H1 (cell line): ENCODE data around the gene TMEM132A. TPM values are rescaled to one million over a fixed set of nuclear protein-coding genes. Genes with fewer than 3 reads are reported as not detected.
"Not testable (repeated sequence)": the region's sequence is repeated elsewhere in the genome, so short reads cannot be mapped to it uniquely, and the experiment has no call there.

Experiments
- CTCF ChIA-PET: fragments of 300-600 bp; sonication (Branson Sonifier 250); formaldehyde crosslinking; loops from one replicate; lab custom pipeline; 2021; ENCODE audit not compliant: partially characterized antibody; lab: Charles Lee
- POLR2A ChIA-PET: fragments of 300-600 bp; sonication (Branson Sonifier 250); formaldehyde crosslinking; loops from one replicate; lab custom pipeline; 2021; ENCODE audit warnings: inconsistent platforms; ENCODE audit not compliant: partially characterized antibody; lab: Charles Lee
- DNase-seq, 2 experiments: peaks; one replicate each; pipeline versions ENCODE4 v3.0.0 to v3.0.0-alpha.2; 2010 to 2022; ENCODE audit warnings: low spot score in 2 of 2, low read depth in 1 of 2, mixed read lengths in 1 of 2
- FAIRE-seq: peaks from 2 replicates; lab custom pipeline; 2011; peaks lifted over from hg19 to GRCh38; lab: Jason Lieb, UNC
- H2AFZ ChIP-seq: 2 replicates; pipeline ENCODE4 v1.8.1; 2012; ENCODE audit warnings: low read length, inconsistent platforms
- H2AK5ac ChIP-seq: 2 replicates; pipeline ENCODE4 v1.6.1; 2013; ENCODE audit warnings: low read depth, low read length
- H2BK120ac ChIP-seq: replicated peaks from 2 replicates; pipeline ENCODE3; 2013; ENCODE audit warnings: low read depth, low read length, inconsistent platforms
- H2BK12ac ChIP-seq: 2 replicates; pipeline ENCODE4 v1.6.1; 2013; ENCODE audit warnings: low read depth, low read length
- H2BK15ac ChIP-seq: 2 replicates; pipeline ENCODE4 v1.6.1; 2013; ENCODE audit warnings: low read length
- H2BK20ac ChIP-seq: 2 replicates; pipeline ENCODE4 v1.6.1; 2013; ENCODE audit warnings: low read length
- H2BK5ac ChIP-seq: 2 replicates; pipeline ENCODE4 v1.6.1; 2013; ENCODE audit warnings: low read depth, low read length
- H3K14ac ChIP-seq: 2 replicates; pipeline ENCODE4 v1.6.1; 2013; ENCODE audit warnings: inconsistent platforms; ENCODE audit not compliant: insufficient read length
- H3K18ac ChIP-seq: 2 replicates; pipeline ENCODE4 v1.6.1; 2013; ENCODE audit warnings: low read length; ENCODE audit errors: extremely low read depth
- H3K23ac ChIP-seq: 2 replicates; pipeline ENCODE4 v1.6.1; 2013; ENCODE audit warnings: inconsistent platforms; ENCODE audit not compliant: insufficient read length
- H3K23me2 ChIP-seq: 2 replicates; pipeline ENCODE4 v1.6.1; 2013; ENCODE audit warnings: low read depth, low read length
- H3K27ac ChIP-seq: 2 replicates; pipeline ENCODE4 v1.6.1; 2011; ENCODE audit warnings: low read depth, low read length, inconsistent platforms
- H3K27me3 ChIP-seq, 4 experiments: replicated peaks in 1 of 4; 1 replicate in 1 of 4; 2 replicates in 3 of 4; pipeline versions ENCODE4 v1.6.1 to v1.8.1; 2011 to 2013; ENCODE audit warnings: low read length in 3 of 4, mild to moderate bottlenecking in 3 of 4, inconsistent platforms in 2 of 4, mixed read lengths in 2 of 4, moderate library complexity in 1 of 4; ENCODE audit not compliant: control insufficient read depth in 3 of 4, insufficient read depth in 3 of 4; ENCODE audit errors: extremely low read depth in 1 of 4
- H3K36me3 ChIP-seq, 4 experiments: 2 replicates each; pipeline versions ENCODE4 v1.6.1 to v1.8.1; 2011 to 2013; ENCODE audit warnings: mild to moderate bottlenecking in 4 of 4, low read length in 3 of 4, moderate library complexity in 2 of 4, control low read depth in 1 of 4, inconsistent platforms in 1 of 4; ENCODE audit not compliant: insufficient read depth in 4 of 4, control insufficient read depth in 2 of 4
- H3K4ac ChIP-seq: replicated peaks from 2 replicates; pipeline ENCODE3; 2013; ENCODE audit warnings: low read length, low read depth, mixed read lengths, inconsistent platforms; ENCODE audit not compliant: insufficient read length
- H3K4me1 ChIP-seq, 4 experiments: replicated peaks in 1 of 4; 1 replicate in 1 of 4; 2 replicates in 3 of 4; pipeline versions ENCODE4 v1.6.1 to v1.8.1; 2011 to 2013; ENCODE audit warnings: low read length in 3 of 4, inconsistent platforms in 2 of 4, mixed read lengths in 1 of 4; ENCODE audit not compliant: insufficient read depth in 4 of 4, control insufficient read depth in 3 of 4
- H3K4me2 ChIP-seq, 2 experiments: 2 replicates each; pipeline versions ENCODE4 v1.6.1 to v1.8.1; 2011 to 2013; ENCODE audit warnings: low read depth in 2 of 2, low read length in 2 of 2, control low read depth in 1 of 2, inconsistent platforms in 1 of 2, mild to moderate bottlenecking in 1 of 2; ENCODE audit not compliant: insufficient read depth in 1 of 2
- H3K4me3 ChIP-seq, 4 experiments: fragments of 200-600, 300-600 bp in 1 of 4; sonication (generic), shearing (Covaris generic), sonication (Bioruptor Twin) in 1 of 4; 2 replicates each; pipeline versions ENCODE4 v1.5.1 to v1.8.1; 2011 to 2016; ENCODE audit warnings: low read length in 4 of 4, low read depth in 3 of 4, control low read depth in 2 of 4, inconsistent platforms in 2 of 4, mild to moderate bottlenecking in 2 of 4, mixed read lengths in 1 of 4, moderate library complexity in 1 of 4; ENCODE audit not compliant: insufficient read depth in 2 of 4; ENCODE audit errors: extremely low read depth in 1 of 4
- H3K56ac ChIP-seq: replicated peaks from 2 replicates; pipeline ENCODE3; 2013; ENCODE audit warnings: low read depth, mild to moderate bottlenecking, mixed read lengths, low read length, inconsistent platforms; ENCODE audit not compliant: insufficient read length
- H3K79me1 ChIP-seq: 2 replicates; pipeline ENCODE4 v1.6.1; 2013; ENCODE audit warnings: low read depth, low read length, control low read depth
- H3K79me2 ChIP-seq, 2 experiments: 2 replicates each; pipeline versions ENCODE4 v1.6.1 to v1.8.1; 2012 to 2013; ENCODE audit warnings: low read length in 2 of 2, mild to moderate bottlenecking in 2 of 2, inconsistent platforms in 1 of 2; ENCODE audit not compliant: insufficient read depth in 2 of 2, control insufficient read depth in 1 of 2
- H3K9ac ChIP-seq, 4 experiments: replicated peaks in 1 of 4; 1 replicate in 1 of 4; 2 replicates in 3 of 4; pipeline versions ENCODE4 v1.6.1 to v1.8.1; 2011 to 2013; ENCODE audit warnings: low read depth in 3 of 4, low read length in 3 of 4, control low read depth in 2 of 4, mild to moderate bottlenecking in 2 of 4, moderate library complexity in 2 of 4, inconsistent platforms in 1 of 4; ENCODE audit errors: extremely low read depth in 1 of 4
- H3K9me3 ChIP-seq, 2 experiments: 2 replicates each; pipeline versions ENCODE4 v1.6.1 to v1.8.1; 2012 to 2013; ENCODE audit warnings: mild to moderate bottlenecking in 2 of 2, moderate library complexity in 2 of 2, control low read depth in 1 of 2, inconsistent platforms in 1 of 2, low read depth in 1 of 2, low read length in 1 of 2, mixed read lengths in 1 of 2; ENCODE audit not compliant: insufficient read depth in 2 of 2
- H4K20me1 ChIP-seq, 2 experiments: replicated peaks in 1 of 2; 2 replicates each; pipeline versions ENCODE3 to v1.8.1; 2011 to 2013; ENCODE audit warnings: inconsistent platforms in 2 of 2, low read length in 2 of 2, mild to moderate bottlenecking in 1 of 2; ENCODE audit not compliant: insufficient read depth in 2 of 2, control insufficient read depth in 1 of 2
- H4K5ac ChIP-seq: 2 replicates; pipeline ENCODE4 v1.6.1; 2013; ENCODE audit warnings: low read length, low read depth, mixed read lengths, inconsistent platforms; ENCODE audit not compliant: insufficient read length
- H4K8ac ChIP-seq: 2 replicates; pipeline ENCODE4 v1.8.0; 2013; ENCODE audit warnings: mild to moderate bottlenecking, moderate library complexity, low read length, inconsistent platforms; ENCODE audit not compliant: insufficient read depth; ENCODE audit errors: extremely low read depth
- H4K91ac ChIP-seq: replicated peaks from 2 replicates; pipeline ENCODE3; 2013; ENCODE audit warnings: low read length, mixed read lengths, inconsistent platforms; ENCODE audit not compliant: insufficient read length
- KDM1A ChIP-seq: fragments of 200-600, 300-600 bp; sonication (generic); IDR thresholded peaks from 2 replicates; pipeline ENCODE4 v1.7.1; 2016; ENCODE audit warnings: mild to moderate bottlenecking, low read length, borderline replicate concordance
- WGBS, 2 experiments: shearing (Covaris generic) in 1 of 2; methylation state at CpG; one replicate each; pipeline versions ENCODE4 v1.1.6 to v1.1.7; 2013 to 2015; ENCODE audit warnings: low lambda C conversion rate in 2 of 2, mixed read lengths in 2 of 2, inconsistent platforms in 1 of 2, low coverage in 1 of 2, missing lambda C conversion rate in 1 of 2; ENCODE audit not compliant: insufficient replicate concordance in 2 of 2, insufficient coverage in 1 of 2, insufficient read length in 1 of 2; ENCODE audit errors: extremely low coverage in 1 of 2, missing lambda C conversion rate in 1 of 2; 5-methylcytosine and 5-hydroxymethylcytosine counted together
- polyA plus RNA-seq, 7 experiments: library from polyadenylated mRNA; depleted of rRNA in 3 of 7; stranded (reverse) in 5 of 7; unstranded in 2 of 7; fragments of >200 nt in 5 of 7; fragments of 200-250 nt in 2 of 7; gene quantifications; 1 replicate in 5 of 7; 2 replicates in 1 of 7; 4 replicates in 1 of 7; pipeline versions ENCODE4 v1.2.1 to v1.2.3, GENCODE V29; 2011 to 2013; ENCODE audit warnings: missing spikeins in 2 of 7, mixed read lengths in 2 of 7
- total RNA-seq: library from RNA; stranded (reverse); fragmentation: NEBNext Ultra II Directional; extraction: Animal tissue kit (Norgen Biotek cat#: 25700); gene quantifications from 2 replicates; pipeline ENCODE4 v1.2.1, GENCODE V29; 2021

The TMEM132A gene
- total and polyA plus RNA-seq, 2 of the 8 experiments (the other 6 are each of a cell fraction or from before 2014, with no cell fraction given), result 46.6 to 97.9 TPM

DNA sequence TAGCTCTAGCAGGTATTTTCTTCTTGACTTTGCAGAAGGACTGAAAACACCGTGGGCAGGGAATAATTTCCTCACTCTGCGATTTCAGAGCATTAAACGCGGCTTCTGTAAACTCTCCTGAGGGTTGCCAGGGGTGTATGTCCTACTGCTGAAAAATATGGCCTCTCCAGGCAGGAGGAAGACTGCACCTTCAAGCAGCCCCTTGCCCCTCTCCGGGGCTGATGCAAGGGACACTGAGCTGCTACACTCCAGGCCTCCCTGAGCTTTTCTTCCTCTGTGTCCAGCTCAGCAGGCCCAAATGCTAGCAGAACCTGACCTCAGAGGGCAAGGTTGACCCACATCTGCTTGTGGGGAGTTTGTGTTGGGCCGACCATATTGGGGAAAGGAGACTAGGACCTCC is 49.4 kb downstream of the TMEM132A start:
- H2BK5ac ChIP-seq, result no peak overlapping the region
- H3K23me2 ChIP-seq, result no peaks in the 10 kb centered on the region
- no peak overlapping the region for H4K91ac ChIP-seq
- no peaks in the 10 kb centered on the region for H3K9me3 ChIP-seq
- H2BK15ac ChIP-seq, result no peak overlapping the region
- no peaks in the 10 kb centered on the region for H3K4me1 ChIP-seq
- 87% methylated on average over 6 of the region's 6 CpGs; no CpG with 5 or more reads in 1 of the 2 experiments for WGBS, 2 experiments
- H3K18ac ChIP-seq, result no peak overlapping the region
- H2BK12ac ChIP-seq, result no peak overlapping the region
- no peak overlapping the region for H2BK20ac ChIP-seq
- POLR2A ChIA-PET, result interaction anchor here (0.8 kb wide), 1 partner anchor 202 kb away, joined by 3 read pairs; no protein-coding TSS in a partner anchor
- H4K20me1 ChIP-seq, result no peaks in the 10 kb centered on the region
- H3K27ac ChIP-seq, result no peak overlapping the region
- TF ChIP-seq KDM1A, result no peak
- H3K27me3 ChIP-seq, result no peaks in the 10 kb centered on the region; a peak in 1 of 7 replicates
- CTCF ChIA-PET, result interaction anchor here (0.8 to 1.0 kb wide), 2 partner anchors 9 to 38 kb away, joined by 3 read pairs; no protein-coding TSS in a partner anchor
- H3K56ac ChIP-seq, result no peak overlapping the region
- no peak overlapping the region for H3K14ac ChIP-seq
- no peak overlapping the region for H3K4ac ChIP-seq
- no peaks in the 10 kb centered on the region for H3K36me3 ChIP-seq
- no peak overlapping the region for H2AFZ ChIP-seq
- no peak overlapping the region for H2BK120ac ChIP-seq
- H2AK5ac ChIP-seq, result no peak overlapping the region
- H4K8ac ChIP-seq, result no peak overlapping the region
- no peak overlapping the region for H3K4me2 ChIP-seq
- H4K5ac ChIP-seq, result no peak overlapping the region
- no peaks in the 10 kb centered on the region for H3K79me1 ChIP-seq
- no peaks in the 10 kb centered on the region for H3K79me2 ChIP-seq
- no peak overlapping the region for H3K9ac ChIP-seq
- FAIRE-seq (no peak), DNase-seq (no peak)
- H3K23ac ChIP-seq, result no peak overlapping the region
- no peak overlapping the region for H3K4me3 ChIP-seq

DNA sequence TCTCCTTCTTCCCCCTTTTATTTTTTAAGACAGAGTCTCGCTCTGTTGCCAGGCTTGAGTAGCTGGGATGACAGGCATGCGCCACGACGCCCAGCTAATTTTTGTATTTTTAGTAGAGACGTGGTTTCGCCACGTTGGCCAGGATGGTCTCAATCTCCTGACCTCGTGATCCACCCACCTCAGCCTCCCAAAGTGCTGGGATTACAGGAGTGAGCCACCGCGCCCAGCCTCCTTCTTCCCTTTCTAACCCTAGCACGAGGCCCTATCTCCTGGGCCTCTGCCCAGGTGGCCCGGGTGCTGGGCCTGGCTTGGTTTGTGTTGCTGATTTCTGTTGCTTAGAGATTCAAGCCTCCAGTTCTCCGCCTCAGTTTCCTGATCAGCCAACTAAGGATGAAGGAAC is 50.1 kb downstream of the TMEM132A start:
- H4K8ac ChIP-seq, H2BK5ac ChIP-seq, H2BK120ac ChIP-seq, H3K18ac ChIP-seq, H2AFZ ChIP-seq, H2BK15ac ChIP-seq, H3K23ac ChIP-seq, H3K79me1 ChIP-seq, H3K9me3 ChIP-seq, H3K14ac ChIP-seq, H3K56ac ChIP-seq, H3K4me1 ChIP-seq, H3K23me2 ChIP-seq, H3K27me3 ChIP-seq, H4K20me1 ChIP-seq, H3K4me2 ChIP-seq, H2BK20ac ChIP-seq, H2BK12ac ChIP-seq, H3K9ac ChIP-seq, H3K79me2 ChIP-seq, H3K27ac ChIP-seq, H4K5ac ChIP-seq, FAIRE-seq, DNase-seq, H4K91ac ChIP-seq, H2AK5ac ChIP-seq, H3K4me3 ChIP-seq, H3K4ac ChIP-seq, H3K36me3 ChIP-seq: not testable (repeated sequence)
- POLR2A ChIA-PET, result interaction anchor here (0.8 kb wide), 1 partner anchor 201 kb away, joined by 3 read pairs; no protein-coding TSS in a partner anchor
- CTCF ChIA-PET, result interaction anchor here (1.0 kb wide), 1 partner anchor 8 kb away, joined by 3 read pairs; no protein-coding TSS in a partner anchor
- 89% methylated on average over 12 of the region's 13 CpGs; no CpG with 5 or more reads in 1 of the 2 experiments for WGBS, 2 experiments
